Dermis blood vessel endothelial cell (primary cell): ENCODE measurements around the gene ABCC9. TPM values are rescaled to one million over a fixed set of nuclear protein-coding genes. Genes with fewer than 3 reads are reported as not detected.
"Not testable (repeated sequence)": the region's sequence is repeated elsewhere in the genome, so short reads cannot be mapped to it uniquely, and the experiment has no call there.

Source experiments
- DNase-seq: peaks from one replicate; pipeline ENCODE4 v3.0.0; 2010
- total RNA-seq: library from RNA; depleted of rRNA; stranded (reverse); fragments of >200 nt; gene quantifications from 2 replicates; pipeline ENCODE4 v1.2.3, GENCODE V29; 2014

The ABCC9 gene
- total RNA-seq, 1 donor from 2014 or later, result 0.17 TPM

GRCh38 chr12:21933656-21934055, 7.6 kb downstream of the ABCC9 start:
- DNase-seq, result no peak

DNA sequence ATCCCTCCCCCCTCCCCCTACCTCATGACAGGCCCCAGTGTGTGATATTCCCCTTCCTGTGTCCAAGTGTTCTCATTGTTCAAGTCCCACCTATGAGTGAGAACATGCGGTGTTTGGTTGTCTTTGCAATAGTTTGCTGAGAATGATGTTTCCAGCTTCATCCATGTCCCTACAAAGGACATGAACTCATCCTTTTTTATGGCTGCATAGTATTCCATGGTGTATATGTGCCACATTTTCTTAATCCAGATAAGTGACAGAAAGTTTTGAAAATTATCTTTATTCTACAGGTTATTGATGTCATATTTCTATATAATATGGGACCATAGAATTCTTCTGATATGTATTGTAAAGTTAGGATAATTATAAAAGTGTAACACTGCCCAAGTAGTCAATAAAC, 11.3 kb downstream of the ABCC9 start:
- not testable (repeated sequence) for DNase-seq

- DNase-seq, result no peak
Measured at GRCh38 chr12:21925296-21925913, 15.8 kb downstream of the ABCC9 start.

DNA sequence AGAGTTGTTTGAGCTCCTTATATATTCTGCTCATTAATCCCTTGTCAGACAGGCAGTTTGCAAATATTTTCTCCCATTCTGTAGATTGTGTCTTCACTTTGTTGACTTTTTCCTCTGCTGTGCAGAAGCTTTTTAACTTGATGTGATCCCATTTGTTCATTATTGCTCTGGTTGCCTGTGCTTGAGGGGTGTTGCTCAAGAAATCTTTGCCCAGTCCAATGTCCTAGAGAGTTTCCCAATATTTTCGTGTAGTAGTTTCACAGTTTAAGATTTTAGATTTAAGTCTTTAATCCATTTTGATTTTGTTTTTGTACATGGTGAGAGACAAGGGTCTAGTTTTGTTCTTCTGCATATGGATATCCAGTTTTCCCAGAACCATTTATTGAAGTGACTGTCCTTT, 19.8 kb downstream of the ABCC9 start:
- no peak for DNase-seq

- DNase-seq, result no peak
Measured at GRCh38 chr12:21918456-21918855, 22.8 kb downstream of the ABCC9 start.

GRCh38 chr12:21913823-21914222, 27.4 kb downstream of the ABCC9 start:
- DNase-seq, result no peak

GRCh38 chr12:21912318-21912717, 28.9 kb downstream of the ABCC9 start:
- DNase-seq, result no peak

GRCh38 chr12:21911832-21912231, 29.4 kb downstream of the ABCC9 start:
- DNase-seq, result no peak

GRCh38 chr12:21910657-21911056, 30.6 kb downstream of the ABCC9 start:
- no peak for DNase-seq

GRCh38 chr12:21907948-21908837, 33.0 kb downstream of the ABCC9 start:
- no peak for DNase-seq

DNA sequence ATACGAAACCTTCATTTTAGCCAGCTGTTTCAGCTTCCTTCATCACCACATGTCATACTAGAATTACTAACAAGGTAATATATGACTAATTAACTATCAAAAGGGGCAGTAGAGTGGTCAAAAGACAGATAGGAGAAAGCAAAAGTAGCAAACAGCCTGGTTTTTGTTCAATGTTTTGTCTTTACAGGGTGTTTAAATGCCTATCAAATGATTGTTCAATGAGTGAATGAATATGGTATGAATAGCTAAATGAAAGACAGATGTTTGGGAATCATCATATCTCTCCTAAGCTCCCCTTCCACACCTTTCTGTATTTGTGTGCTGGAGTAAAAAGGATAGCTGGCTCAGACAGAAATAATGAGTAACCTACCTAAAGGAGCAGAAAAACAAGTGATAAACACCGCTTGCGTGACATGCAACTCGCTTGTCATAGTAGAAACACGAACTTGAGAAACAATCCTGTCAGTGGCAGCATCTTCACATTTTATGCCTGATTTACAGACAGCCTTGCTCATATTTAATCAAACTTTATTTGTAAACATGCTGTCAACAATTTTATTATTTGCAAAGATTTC, 34.2 kb downstream of the ABCC9 start:
- DNase-seq, result no peak

DNA sequence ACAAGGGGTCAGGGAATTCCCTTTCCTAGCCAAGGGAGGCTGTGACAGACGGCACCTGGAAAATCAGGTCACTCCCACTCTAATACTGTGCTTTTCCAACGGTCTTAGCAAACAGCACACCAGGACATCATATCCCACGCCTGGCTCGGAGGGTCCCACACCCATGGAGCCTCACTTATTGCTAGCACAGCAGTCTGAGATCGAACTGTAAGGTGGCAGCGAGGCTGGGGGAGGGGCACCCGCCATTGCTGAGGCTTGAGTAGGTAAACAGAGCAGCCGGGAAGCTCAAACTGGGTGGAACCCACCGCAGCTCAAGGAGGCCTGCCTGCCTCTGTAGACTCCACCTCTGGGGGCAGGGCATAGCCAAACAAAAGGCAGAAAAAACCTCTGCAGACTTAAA, 41.7 kb downstream of the ABCC9 start:
- DNase-seq, result not testable (repeated sequence)

DNA sequence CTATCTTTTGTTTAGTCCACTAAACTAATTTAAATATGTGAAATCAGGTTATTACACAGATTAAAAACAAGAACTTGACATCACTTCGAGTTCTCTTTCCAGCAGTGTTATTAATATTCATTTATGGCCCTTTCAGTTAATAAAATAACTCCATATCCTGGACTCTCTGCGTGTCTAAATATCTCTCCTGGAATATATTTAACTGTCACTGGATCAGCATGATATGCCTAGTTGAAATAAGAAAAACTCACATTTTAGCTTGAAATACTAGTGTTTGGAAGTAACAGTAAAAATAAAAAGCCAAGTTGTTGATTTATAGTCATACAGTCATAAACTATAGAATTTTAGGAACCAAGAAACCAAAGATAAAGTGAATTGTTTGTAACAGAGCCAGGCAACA, 45.6 kb downstream of the ABCC9 start:
- no peak for DNase-seq

GRCh38 chr12:21894792-21895595, 46.2 kb downstream of the ABCC9 start:
- no peak for DNase-seq

DNA sequence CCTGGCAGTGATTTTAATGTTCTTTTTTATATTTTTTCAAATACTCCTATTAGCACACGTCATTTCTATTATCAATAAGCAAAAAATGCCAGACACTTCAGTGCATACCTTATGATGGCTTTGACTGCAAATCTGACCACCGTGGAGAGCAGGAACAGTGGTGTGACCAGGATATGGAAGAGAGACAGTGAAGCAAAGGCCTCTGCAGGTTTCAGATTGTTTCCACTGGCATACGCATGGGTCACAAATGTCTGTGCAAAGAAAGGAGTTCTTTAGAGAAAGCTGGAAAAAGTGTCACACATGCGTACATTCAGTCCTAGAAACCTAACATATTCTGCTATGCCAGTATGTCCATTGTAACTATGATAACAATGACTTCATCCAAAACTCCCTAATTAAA, 47.3 kb downstream of the ABCC9 start:
- DNase-seq, result no peak

- no peak for DNase-seq
Measured at GRCh38 chr12:21892341-21892740, 48.9 kb downstream of the ABCC9 start.

GRCh38 chr12:21891751-21892217, 49.4 kb downstream of the ABCC9 start:
- no peak for DNase-seq

DNA sequence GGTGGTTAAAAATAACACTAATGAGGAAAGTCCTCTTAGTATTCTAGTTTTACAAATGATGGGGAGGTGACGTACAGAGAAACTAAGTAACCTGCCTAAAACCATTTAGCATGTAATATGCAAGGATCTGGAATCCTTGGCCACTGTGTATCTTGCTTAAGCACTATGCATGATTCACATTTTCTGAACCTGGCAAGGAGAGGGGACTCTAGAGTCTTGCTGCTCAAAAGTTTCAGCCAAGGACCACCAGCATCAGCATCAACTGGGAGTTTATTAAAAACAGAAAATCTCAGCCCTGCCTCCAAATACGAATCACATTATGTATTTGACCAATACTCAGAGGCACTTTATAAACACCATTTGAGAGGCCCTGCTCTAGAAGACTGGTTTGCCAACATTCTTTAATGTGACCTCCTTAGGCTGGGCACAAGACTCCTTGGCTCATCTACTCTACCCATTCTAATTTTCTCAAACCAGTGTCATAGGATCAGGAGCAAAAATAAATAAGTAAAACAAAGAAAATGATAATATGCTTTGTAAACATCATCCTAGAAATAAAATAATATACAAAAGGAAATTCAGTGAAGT, 52.9 kb downstream of the ABCC9 start:
- no peak for DNase-seq

DNA sequence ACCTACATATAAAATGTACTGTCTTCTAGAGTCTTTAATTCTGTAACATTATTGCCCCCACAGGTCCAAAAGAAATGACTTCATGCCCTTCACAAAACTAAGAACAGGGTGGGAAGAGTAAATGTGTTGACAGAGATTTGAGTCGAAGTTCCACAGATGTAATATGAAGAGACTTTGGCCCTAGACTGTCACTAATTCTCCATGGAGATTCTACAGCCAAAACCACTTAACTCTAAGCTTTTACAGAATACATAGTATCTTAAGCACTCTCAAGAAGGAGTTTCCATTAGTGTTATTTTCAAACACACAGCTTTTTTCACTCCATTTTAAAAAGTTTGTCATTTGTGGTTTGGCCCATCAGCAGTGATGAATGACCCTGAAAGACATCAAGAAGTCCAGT, 56.3 kb downstream of the ABCC9 start:
- no peak for DNase-seq

DNA sequence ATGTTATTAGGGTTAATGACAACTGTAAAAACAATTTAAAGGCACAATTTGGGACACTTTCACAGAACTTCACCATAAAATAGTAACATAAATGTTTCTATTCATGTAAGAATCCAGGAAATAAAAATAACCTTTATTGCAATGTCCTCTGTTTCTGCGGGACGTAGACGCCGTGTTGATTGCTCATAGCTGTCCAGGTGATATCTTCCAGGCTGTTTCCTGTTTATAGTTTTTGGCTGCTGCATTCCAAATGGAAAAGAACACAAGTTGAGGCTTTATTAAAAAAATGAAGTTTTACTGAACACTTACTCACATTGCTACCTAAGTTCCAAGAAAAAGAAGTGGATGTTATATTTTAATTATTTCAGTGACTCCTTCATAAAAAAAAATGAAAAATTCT, 58.6 kb downstream of the ABCC9 start:
- DNase-seq, result no peak

DNA sequence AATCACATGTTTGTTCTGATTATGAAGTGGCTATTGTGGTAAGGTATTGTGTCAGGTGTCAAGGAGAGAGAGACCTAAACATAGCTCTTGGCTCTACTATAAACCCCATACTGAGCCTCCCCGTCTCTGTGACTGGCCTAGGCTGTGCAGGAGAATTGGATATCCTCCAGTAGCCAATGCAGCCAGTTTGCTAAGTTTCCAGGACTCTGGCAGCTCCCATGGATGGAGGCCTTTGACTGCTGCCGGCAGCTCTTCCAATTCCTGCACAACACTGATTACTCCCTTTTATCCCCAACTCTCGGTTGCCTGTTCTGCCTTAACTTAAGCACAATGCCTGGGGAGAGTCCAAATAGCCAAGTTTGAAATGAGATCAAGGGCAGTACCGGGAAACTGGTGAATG, 59.3 kb downstream of the ABCC9 start:
- no peak for DNase-seq

GRCh38 chr12:21879312-21879711, 61.9 kb downstream of the ABCC9 start:
- no peak for DNase-seq
